CMK (cell line): ENCODE results near the gene OR10J1.
"Not testable (repeated sequence)": the region's sequence is repeated elsewhere in the genome, so short reads cannot be mapped to it uniquely, and the experiment has no call there.

Experiments used
- DNase-seq: peaks from one replicate; pipeline ENCODE4 v3.0.0-alpha.2; 2010; ENCODE audit warnings: low read depth

OR10J1 gene, protein sequence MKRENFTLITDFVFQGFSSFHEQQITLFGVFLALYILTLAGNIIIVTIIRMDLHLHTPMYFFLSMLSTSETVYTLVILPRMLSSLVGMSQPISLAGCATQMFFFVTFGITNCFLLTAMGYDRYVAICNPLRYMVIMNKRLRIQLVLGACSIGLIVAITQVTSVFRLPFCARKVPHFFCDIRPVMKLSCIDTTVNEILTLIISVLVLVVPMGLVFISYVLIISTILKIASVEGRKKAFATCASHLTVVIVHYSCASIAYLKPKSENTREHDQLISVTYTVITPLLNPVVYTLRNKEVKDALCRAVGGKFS

DNA sequence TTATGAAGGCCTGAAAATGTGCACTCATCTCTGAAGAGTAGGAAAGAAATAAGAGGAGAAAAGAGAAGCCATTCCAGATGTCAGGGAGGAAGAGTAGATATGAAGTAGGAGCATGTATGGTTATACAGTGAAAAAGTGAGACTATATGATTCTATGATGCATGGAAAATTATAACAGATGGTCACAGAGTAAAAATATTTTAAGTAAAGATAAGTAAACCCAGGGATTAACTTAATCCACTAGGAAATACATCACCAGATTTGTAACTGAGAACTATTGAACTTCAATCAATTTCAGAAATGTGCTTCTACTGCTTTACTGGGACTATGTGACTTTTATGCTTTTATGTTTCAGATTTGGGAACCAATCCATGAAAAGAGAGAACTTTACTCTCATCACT lies at the start of gene OR10J1:
OR10J1 (plus strand) TSS at position 301 of the 400 bp plus-strand sequence; CDS start at position 371, 70 bp downstream.
- DNase-seq: no peak

DNA sequence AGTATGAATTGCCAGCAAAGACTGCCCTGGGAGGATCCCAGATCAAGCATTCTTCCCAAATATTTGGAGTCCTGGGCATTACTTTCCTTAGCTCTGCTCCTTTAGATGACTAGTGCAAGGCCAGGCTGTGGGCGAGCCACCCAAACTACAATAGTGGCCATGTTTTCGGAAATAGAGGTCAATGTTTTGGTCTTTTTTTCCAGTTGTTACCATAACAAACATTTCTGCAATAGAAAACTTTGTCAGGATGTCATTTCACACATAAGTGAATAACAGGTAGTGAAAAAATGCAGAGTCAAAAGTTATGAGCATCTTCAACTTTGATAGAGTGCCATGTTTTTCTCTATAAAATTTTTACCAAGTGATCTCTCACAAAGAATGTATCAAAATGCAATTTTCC lies 32.7 kb upstream of the OR10J1 start:
- DNase-seq: no peak

DNA sequence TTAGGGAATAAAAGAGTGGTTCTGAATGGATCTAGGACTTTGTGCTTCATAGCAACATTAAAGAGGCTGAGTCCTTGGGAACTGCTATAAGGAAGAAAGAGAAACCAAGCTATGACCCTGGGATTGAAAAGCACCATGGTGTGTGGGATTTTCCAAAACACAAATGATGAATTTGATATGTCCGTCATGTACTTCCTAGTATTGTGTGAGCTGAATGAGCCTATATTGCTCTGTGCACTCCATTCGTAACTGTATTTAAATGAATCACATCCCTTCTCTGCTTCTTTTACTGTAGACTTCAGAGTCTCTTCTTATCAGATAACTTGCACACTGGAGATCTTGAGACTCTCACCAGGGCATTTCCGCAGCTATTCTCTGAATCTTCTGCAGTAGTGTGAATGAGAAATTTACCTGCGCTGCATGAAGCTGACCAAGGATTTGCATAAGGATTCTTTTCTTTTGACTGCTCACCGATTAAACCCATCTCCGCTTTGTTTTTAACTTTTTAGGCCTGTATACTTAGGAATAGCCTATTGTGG lies 30.6 kb upstream of the OR10J1 start:
- DNase-seq: no peak

DNA sequence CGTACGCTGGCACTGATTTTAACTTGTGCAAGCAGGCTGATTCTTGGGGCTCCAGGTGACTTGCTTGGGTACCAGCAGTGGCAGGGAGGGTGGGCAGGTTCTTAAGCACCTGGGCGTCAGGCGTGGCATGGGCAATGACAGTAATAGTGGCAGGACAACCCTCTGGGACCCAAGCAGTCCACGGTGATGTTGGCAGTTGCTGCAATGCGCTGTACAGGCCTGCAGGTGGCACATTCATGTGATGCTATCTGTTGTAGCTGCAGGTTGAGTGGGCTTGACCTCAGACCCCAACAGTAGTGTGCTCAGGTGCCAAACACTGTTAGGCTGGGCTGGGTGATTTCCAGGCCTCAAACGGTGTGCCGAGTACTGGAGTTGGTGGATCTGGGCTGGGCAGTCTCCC lies 17.7 kb upstream of the OR10J1 start:
- DNase-seq: no peak

DNA sequence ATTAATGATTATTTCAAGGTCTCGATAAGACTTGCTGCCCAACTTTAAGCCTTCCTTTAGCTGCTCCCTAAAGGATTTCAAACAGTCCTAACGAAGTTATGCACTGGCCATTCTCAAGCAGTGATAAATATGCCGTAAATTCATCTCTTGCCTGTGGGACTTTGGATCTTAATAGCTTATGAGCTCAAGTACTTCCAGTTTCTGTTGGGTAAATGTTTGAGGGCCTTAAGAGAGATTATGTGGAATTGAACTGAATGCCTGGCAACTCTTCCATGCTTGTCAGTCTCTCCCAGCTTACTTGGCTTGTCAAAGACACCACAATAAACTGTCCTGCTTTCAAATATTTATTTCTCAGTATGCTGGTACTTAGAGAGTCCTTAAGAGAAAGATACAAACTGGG lies 11.0 kb upstream of the OR10J1 start:
- no peak for DNase-seq

GRCh38 chr1:159429074-159429861 lies 10.3 kb upstream of the OR10J1 start:
- no peak for DNase-seq

DNA sequence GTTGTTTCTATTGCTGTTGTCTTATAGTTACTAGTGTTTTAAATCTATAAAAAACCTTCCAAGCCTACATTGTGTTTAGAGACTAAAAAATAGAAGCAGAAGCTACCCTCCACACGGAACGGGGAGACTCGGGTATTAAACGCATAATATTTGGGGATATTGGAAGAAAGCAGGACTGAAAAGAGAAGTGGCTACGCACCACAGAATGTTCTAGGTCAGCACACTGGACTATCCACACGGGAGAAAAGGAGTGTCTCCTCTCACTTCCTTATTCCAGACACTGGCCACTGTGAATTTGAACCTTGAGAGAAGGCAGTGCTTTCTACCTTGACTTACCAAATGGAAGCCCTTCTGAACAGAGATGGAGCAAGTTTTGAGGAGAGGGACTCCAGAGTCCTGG lies 8.5 kb upstream of the OR10J1 start:
- no peak for DNase-seq

- DNase-seq: no peak
Observed at GRCh38 chr1:159431904-159432303, 7.6 kb upstream of the OR10J1 start, which contains the start of gene OR10J4. Gene OR10J4 (plus strand): TSS chr1:159432204.

- no peak for DNase-seq
Observed at GRCh38 chr1:159436469-159436868, 3.1 kb upstream of the OR10J1 start.

DNA sequence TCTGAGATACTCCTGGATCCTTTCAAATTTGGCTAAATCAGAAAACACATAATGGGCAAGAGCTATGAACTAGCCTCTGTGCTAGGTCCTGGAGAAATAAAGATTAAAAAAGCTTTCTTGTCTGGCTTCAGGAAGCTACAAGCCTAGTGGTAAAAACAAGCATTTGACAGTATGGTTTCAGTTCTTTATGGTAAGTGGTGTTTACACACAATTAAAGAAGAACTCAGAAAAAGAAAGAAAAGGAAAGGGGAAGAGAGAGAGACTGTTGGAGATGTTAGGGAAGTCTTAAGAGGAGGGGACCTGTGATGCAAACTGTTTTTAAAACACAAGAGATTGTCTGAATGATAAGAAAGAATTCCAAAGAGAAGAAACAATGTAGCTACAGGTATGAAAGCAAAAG lies 1.8 kb downstream of the OR10J1 start:
- DNase-seq: no peak

DNA sequence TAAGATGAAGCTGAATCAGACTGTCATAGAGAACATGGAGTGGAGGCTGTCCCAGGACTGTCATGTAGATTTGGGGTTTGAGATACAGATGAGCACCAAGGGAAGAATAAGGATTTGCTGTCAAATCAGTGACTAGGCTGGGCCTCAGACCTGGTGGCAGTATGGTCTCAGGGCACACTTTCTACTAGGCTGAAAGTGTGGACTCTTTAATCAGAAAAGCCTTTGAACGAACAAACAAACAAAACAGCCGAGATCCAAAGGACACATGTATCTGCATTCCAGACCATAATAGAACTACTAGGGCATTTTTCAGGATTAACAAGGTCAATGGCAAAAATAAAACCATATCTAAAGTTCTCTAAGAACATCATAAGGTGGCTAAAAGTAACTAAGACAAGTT lies 2.9 kb downstream of the OR10J1 start:
- DNase-seq: no peak

DNA sequence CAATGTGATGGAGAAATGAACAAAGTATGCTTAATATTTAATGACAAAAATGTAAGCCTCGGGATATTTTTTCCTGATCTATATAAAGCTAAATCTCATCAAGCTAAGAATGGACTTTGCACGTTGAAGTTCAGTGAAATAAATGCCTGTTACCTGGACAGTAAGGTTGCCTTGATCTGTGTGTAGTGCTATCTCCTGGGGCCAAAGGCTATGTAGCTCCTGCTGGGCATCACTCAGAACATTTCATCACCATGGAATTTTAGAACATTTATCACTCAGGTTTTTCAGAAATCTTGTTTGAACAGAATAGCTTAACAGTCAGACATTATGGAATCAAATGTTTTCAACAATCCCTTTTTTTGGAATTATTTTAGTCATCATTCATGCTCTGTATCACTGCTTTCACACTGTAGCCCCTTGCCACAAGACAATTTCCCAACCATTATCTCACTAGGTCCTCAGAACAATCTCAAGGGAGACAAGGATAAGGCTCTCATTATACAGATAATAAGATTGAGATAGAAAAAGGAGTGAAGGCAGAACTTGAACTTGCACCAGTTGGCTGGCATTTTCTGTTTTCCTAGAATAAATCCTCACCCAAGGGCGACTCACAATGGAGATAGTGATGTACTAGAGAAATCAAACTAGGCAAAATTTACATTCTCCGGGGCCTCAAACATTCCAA lies 3.7 kb downstream of the OR10J1 start:
- no peak for DNase-seq

DNA sequence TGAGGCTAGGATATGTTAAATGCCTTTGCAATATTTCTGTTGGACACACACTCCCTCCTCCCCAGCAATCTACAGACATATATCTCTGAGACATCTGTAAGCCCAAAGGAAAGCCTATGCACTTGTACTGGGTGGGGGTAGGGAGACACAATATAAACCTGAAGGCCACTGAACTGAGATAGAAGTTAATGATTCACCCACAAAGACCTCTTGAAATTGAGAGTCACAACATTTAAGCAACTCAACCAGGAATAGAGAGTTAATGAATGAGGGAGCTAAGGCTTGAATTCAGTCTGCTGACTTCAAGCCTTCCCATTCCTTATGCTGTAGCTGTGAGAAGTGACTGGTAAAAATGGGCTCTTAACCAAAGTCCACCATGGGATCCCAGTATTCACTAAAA lies 5.0 kb downstream of the OR10J1 start:
- no peak for DNase-seq

GRCh38 chr1:159448181-159448580 lies 8.7 kb downstream of the OR10J1 start:
- no peak for DNase-seq

GRCh38 chr1:159449605-159450004 lies 10.1 kb downstream of the OR10J1 start:
- not testable (repeated sequence) for DNase-seq

GRCh38 chr1:159459551-159459950 lies 20.0 kb downstream of the OR10J1 start:
- DNase-seq: no peak

- no peak for DNase-seq
Observed at GRCh38 chr1:159465191-159465603, 25.7 kb downstream of the OR10J1 start.

DNA sequence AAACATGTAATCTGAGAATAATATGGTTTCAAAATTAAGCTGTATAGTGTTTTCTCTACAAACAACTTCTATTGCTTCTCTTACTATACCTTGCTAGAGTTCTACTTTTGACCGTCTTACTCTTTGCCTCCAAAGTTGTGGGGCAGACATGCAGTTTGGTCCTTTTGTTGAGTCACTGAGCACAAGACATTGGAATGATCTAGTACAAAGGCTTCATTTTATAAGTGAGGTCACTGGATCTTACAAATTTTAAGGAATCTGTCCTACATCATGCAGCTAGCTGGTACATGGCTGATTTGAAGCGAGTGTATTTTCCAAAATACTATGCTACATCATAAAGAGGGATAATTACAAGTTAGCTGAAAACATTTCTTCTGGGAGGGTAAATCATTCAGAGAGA lies 28.8 kb downstream of the OR10J1 start:
- DNase-seq: no peak

DNA sequence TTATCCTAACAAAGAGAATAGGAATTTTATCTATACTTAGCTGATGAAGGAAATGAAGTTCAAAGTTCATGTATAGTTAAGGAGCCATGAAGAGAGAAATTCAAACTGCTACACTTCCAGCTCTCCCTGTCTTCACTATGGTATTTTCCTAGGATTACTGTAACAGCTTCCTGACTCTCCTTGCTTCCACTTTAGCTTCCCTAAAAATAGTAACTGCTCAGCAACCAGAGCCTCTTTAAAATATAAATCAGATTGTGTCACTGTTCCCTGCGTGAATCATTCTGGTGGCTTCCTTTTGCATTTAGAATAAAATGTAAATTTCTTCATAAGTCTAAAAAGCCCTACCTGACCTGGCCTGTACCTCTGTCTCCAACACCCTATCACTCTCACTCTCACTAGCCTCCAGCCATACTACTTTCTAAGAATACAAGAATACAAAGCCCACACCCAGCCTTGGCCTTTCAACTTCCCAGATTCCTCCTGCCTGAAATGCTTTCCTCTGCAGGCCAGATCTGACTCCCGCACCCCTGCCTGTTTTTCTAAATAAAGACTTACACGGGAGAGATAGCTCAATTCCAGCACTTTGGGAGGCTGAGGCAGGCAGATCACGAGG lies 30.5 kb downstream of the OR10J1 start:
- no peak for DNase-seq

- no peak for DNase-seq
Observed at GRCh38 chr1:159473335-159473734, 33.8 kb downstream of the OR10J1 start.

DNA sequence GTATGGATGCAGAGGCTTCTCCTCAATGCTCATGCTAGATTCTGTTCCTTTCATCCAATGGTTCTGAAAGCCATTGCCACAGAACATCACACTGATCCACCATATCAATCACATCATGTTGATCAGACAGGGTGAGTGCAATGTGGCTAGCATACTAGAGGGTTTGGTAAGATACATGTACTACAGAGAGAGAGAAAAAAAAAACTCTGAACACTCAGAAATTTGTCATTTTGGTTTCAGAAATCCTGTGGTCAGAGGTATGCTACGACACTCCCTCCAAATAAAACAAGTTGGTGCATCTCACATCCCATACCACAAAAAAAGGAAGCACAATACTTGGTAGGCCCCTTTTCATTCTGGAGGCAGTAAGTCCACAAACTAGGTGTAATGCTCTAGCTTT lies 35.4 kb downstream of the OR10J1 start:
- no peak for DNase-seq

- no peak for DNase-seq
Observed at GRCh38 chr1:159483501-159483900, 44.0 kb downstream of the OR10J1 start.
